ENCODE data around the gene NUDT6.
A peak's percentile ranks its signal among the peaks of the same experiment; 100 is the strongest.

DNA sequence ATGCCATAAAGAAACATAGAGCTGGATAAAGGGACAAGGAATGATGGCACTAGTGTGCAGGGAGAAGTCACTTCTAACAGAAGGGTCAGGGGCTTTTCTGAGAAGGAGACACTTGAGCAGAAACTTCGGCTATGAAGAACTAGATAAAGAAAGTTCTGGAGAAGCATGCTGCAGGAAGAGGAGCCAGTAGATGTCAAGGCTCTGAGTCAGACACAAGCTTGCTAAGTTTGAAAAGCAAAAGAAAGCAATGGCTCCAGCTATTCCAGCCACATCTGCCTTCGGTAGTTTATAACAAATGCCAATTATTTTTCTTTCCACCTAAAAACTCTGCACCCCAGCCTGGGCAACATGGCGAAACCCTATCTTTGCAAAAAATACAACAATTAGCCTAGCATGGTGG is 7.5 kb downstream of the NUDT6 start:
- TF ChIP-seq, protein P1, sequence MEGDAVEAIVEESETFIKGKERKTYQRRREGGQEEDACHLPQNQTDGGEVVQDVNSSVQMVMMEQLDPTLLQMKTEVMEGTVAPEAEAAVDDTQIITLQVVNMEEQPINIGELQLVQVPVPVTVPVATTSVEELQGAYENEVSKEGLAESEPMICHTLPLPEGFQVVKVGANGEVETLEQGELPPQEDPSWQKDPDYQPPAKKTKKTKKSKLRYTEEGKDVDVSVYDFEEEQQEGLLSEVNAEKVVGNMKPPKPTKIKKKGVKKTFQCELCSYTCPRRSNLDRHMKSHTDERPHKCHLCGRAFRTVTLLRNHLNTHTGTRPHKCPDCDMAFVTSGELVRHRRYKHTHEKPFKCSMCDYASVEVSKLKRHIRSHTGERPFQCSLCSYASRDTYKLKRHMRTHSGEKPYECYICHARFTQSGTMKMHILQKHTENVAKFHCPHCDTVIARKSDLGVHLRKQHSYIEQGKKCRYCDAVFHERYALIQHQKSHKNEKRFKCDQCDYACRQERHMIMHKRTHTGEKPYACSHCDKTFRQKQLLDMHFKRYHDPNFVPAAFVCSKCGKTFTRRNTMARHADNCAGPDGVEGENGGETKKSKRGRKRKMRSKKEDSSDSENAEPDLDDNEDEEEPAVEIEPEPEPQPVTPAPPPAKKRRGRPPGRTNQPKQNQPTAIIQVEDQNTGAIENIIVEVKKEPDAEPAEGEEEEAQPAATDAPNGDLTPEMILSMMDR (IDR thresholded peaks at IDR 0.05) = no peak
- TF ChIP-seq GATA2 (CRISPR knock-in tag; IDR thresholded peaks at IDR 0.05) (no peak), POLR2AphosphoS5 (IDR thresholded peaks at IDR 0.05; ENCODE audit: low read depth, low read length) (no peak), GABPA (IDR thresholded peaks at IDR 0.05; ENCODE audit: low read depth) (no peak), EZH2phosphoT487 (IDR thresholded peaks at IDR 0.05; ENCODE audit: borderline replicate concordance, low read depth) (no peak), EP300 (IDR thresholded peaks at IDR 0.05; ENCODE audit: borderline replicate concordance in 1 of 2, low read depth in 1 of 2, low read length in 1 of 2) (no peak), FOXM1 (IDR thresholded peaks at IDR 0.05; ENCODE audit: low read depth) (no peak), TAF1 (IDR thresholded peaks at IDR 0.05; ENCODE audit: borderline replicate concordance, low read depth, low read length) (no peak)
- TF ChIP-seq, protein P2, sequence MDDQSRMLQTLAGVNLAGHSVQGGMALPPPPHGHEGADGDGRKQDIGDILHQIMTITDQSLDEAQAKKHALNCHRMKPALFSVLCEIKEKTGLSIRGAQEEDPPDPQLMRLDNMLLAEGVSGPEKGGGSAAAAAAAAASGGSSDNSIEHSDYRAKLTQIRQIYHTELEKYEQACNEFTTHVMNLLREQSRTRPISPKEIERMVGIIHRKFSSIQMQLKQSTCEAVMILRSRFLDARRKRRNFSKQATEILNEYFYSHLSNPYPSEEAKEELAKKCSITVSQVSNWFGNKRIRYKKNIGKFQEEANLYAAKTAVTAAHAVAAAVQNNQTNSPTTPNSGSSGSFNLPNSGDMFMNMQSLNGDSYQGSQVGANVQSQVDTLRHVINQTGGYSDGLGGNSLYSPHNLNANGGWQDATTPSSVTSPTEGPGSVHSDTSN (IDR thresholded peaks at IDR 0.05) = no peak
- TF ChIP-seq, protein P3, sequence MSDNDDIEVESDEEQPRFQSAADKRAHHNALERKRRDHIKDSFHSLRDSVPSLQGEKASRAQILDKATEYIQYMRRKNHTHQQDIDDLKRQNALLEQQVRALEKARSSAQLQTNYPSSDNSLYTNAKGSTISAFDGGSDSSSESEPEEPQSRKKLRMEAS (IDR thresholded peaks at IDR 0.05; ENCODE audit: low read depth) = peak; percentile 82
- TF ChIP-seq, protein P4, sequence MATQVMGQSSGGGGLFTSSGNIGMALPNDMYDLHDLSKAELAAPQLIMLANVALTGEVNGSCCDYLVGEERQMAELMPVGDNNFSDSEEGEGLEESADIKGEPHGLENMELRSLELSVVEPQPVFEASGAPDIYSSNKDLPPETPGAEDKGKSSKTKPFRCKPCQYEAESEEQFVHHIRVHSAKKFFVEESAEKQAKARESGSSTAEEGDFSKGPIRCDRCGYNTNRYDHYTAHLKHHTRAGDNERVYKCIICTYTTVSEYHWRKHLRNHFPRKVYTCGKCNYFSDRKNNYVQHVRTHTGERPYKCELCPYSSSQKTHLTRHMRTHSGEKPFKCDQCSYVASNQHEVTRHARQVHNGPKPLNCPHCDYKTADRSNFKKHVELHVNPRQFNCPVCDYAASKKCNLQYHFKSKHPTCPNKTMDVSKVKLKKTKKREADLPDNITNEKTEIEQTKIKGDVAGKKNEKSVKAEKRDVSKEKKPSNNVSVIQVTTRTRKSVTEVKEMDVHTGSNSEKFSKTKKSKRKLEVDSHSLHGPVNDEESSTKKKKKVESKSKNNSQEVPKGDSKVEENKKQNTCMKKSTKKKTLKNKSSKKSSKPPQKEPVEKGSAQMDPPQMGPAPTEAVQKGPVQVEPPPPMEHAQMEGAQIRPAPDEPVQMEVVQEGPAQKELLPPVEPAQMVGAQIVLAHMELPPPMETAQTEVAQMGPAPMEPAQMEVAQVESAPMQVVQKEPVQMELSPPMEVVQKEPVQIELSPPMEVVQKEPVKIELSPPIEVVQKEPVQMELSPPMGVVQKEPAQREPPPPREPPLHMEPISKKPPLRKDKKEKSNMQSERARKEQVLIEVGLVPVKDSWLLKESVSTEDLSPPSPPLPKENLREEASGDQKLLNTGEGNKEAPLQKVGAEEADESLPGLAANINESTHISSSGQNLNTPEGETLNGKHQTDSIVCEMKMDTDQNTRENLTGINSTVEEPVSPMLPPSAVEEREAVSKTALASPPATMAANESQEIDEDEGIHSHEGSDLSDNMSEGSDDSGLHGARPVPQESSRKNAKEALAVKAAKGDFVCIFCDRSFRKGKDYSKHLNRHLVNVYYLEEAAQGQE (IDR thresholded peaks at IDR 0.05; ENCODE audit: low read depth, low read length) = no peak

Measured in SK-N-SH (cell line).